Measurements from ENCODE around the gene EFNB3. TPM values are rescaled to one million over a fixed set of nuclear protein-coding genes. Genes with fewer than 3 reads are reported as not detected.

EFNB3 gene
- total RNA-seq, 6 experiments from 2014 or later: 0.26 to 1.1 (median 0.83) TPM

DNA sequence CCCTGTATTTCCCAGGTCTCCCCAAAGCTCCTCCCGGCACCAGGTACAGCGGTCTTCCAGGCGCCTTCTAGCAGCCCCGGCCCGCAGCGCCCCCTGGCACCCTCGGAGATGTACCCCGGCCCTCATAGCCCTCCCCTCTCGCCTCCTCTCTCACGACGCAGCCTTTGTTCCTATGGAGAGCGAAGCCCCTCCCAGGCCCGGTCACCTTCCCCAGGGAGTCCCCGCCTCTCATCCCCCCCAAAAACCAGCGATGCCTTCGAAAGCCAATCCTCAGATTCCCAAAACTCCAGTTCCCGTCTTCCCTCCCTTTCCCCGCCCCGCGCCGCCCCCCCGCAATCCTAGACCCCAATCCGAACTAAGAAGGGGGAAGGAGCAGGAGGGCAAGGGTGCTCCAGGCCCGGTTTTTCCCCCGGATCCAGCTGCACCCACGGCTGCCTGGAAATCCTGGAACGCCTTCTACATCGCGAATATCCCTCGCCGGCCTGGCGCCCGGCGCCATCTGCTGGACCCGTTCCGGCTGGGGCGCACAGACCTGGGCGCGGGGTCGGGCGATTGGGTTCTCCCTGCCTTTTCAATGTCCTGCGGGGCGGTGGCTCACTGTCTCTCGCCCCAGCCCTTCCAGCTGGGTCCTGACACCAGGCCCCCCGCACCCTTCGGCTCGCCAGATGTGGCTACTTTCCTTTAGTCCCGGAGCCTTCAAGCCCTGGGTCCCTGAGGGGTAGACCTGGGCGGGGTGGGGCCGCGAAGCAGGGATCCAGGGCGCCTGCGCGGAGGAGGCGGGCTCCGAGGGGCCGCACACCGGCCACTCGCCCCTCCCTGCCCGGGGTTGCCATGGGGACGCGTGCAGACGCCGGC lies 12.1 kb downstream of the EFNB3 start, which contains the start of gene DNAH2:
TSS of gene DNAH2 (plus strand) at position 844 of the 855 bp plus-strand sequence. CDS start 1,991 bp downstream, outside the sequence.
- intact Hi-C loops (cut with DNase I): no loop called here
- under 1% methylated on average over 40 of the region's 64 CpGs for WGBS (ENCODE audit: insufficient coverage, low coverage, low lambda C conversion rate, missing lambda C conversion rate)
- H3K4me1 ChIP-seq: peaks cover 0 to 3% (median 0%) of the 10 kb centered on the region in 4 donors
- no peak for TF ChIP-seq POLR2A (IDR thresholded peaks at IDR 0.05)
- TF ChIP-seq, protein P1, sequence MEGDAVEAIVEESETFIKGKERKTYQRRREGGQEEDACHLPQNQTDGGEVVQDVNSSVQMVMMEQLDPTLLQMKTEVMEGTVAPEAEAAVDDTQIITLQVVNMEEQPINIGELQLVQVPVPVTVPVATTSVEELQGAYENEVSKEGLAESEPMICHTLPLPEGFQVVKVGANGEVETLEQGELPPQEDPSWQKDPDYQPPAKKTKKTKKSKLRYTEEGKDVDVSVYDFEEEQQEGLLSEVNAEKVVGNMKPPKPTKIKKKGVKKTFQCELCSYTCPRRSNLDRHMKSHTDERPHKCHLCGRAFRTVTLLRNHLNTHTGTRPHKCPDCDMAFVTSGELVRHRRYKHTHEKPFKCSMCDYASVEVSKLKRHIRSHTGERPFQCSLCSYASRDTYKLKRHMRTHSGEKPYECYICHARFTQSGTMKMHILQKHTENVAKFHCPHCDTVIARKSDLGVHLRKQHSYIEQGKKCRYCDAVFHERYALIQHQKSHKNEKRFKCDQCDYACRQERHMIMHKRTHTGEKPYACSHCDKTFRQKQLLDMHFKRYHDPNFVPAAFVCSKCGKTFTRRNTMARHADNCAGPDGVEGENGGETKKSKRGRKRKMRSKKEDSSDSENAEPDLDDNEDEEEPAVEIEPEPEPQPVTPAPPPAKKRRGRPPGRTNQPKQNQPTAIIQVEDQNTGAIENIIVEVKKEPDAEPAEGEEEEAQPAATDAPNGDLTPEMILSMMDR (IDR thresholded peaks at IDR 0.05): peak; percentile 28 to 50 (median 36)
- peak within 1 kb of the TSS; percentile 37 to 49 (median 48) for H3K4me3 ChIP-seq
- H3K27me3 ChIP-seq: peaks cover 0 to 19% of the 10 kb centered on the region in 2 donors
- peak; percentile 76 to 92 (median 86) for ATAC-seq
- no peaks in the 10 kb centered on the region for H3K9me3 ChIP-seq
- H3K36me3 ChIP-seq: no peaks in the 10 kb centered on the region
- peak; percentile 64 to 67 (median 66) for DNase-seq
- H3K27ac ChIP-seq: no peak within 1 kb of the TSS

DNA sequence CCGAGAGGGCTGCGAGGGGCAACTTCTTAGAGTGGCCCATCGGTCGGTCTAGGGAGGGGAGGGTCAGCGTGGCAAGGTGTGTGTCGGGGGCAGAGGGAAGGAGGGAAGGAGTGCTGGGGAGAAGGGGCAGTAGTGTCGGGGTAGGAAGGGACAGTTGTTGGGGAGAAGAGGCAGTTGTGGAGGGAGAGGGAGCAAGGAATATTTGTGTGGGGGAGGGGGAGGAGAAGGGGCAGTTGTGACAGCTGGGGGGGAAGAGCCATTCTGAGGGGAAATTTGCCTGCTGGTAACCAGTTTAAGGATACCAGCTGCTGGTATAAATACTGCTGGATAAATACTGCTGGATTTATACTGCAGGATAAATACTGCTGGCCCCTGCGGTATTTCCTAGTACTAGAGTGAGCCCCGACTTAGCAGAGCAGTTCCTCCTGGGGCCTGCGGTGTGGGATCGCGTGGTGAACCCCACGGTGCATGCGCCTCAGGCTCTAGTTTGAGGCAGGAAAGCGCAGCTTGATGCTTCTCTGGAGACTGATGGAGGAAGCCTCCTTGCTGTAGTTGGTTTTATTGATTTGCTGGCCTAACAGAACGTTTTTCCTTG lies 12.9 kb downstream of the EFNB3 start:
- Histone ChIP-seq H3K27ac (no peak overlapping the region), H3K36me3 (no peaks in the 10 kb centered on the region), H3K4me1 (peaks cover 0 to 3% (median 0%) of the 10 kb centered on the region in 4 donors), H3K9me3 (no peaks in the 10 kb centered on the region), H3K27me3 (peaks cover 0 to 19% of the 10 kb centered on the region in 2 donors), H3K4me3 (peak overlapping the region; percentile 37 to 49 (median 48))
- TF ChIP-seq POLR2A (IDR thresholded peaks at IDR 0.05): no peak
- TF ChIP-seq, protein P1 (IDR thresholded peaks at IDR 0.05): no peak
- intact Hi-C loops (cut with DNase I): no loop called here
- ATAC-seq (peak in 1 of 4 donors; percentile 9), DNase-seq (no peak)
- 1% methylated on average over 8 of the region's 16 CpGs for WGBS (ENCODE audit: insufficient coverage, low coverage, low lambda C conversion rate, missing lambda C conversion rate)

DNA sequence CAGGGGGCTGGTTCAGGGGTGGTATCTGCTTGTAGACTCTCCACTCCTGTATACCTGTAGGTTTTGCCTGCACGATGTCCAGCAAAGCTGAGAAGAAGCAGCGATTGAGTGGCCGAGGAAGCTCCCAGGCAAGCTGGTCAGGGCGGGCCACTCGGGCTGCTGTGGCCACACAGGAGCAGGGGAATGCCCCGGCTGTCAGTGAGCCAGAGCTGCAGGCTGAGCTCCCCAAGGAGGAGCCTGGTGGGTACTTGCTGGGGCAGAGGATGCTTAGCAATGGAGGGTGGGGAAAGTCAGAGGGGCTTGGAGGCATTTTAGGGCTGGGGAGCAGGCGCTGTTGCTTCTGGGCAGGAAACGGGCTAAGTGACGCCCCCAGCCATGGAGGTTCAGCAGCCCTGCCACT lies 14.7 kb downstream of the EFNB3 start:
- Histone ChIP-seq H3K36me3 (no peaks in the 10 kb centered on the region), H3K27me3 (peaks cover 0 to 19% of the 10 kb centered on the region in 2 donors), H3K4me1 (peaks cover 0 to 3% (median 0%) of the 10 kb centered on the region in 4 donors), H3K4me3 (no peak overlapping the region), H3K9me3 (no peaks in the 10 kb centered on the region), H3K27ac (no peak overlapping the region)
- intact Hi-C loops (cut with DNase I): no loop called here
- WGBS (ENCODE audit: insufficient coverage, low coverage, low lambda C conversion rate, missing lambda C conversion rate): 55% methylated on average over 8 of the region's 9 CpGs
- ATAC-seq (no peak), DNase-seq (no peak)
- TF ChIP-seq POLR2A (IDR thresholded peaks at IDR 0.05): no peak
- TF ChIP-seq, protein P1 (IDR thresholded peaks at IDR 0.05): no peak

DNA sequence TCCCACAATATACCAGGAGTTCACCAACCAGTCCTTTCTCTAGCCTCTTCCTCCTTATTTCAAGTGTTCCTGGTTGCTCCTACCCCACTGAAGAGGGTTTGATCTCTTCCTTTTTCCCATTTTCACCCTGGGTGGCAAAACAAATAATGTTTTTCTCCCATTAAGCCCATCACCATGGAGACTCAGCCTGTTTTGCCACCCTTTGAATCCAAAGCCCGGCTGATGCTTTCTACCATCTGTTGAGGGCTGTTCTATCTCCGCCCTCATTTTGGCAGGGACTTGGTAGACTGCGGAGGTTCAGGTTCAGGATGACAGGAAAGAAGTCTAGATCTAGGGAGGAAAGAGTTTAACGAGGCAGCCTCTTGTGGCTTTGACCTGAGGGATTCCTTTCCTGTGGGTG lies 15.1 kb downstream of the EFNB3 start:
- ATAC-seq (no peak), DNase-seq (no peak)
- 34% methylated on average over 4 of the region's 4 CpGs for WGBS (ENCODE audit: insufficient coverage, low coverage, low lambda C conversion rate, missing lambda C conversion rate)
- Histone ChIP-seq H3K27me3 (peaks cover 0 to 17% of the 10 kb centered on the region in 2 donors), H3K27ac (no peak overlapping the region), H3K4me1 (peaks cover 0 to 3% (median 0%) of the 10 kb centered on the region in 4 donors), H3K4me3 (no peak overlapping the region), H3K9me3 (no peaks in the 10 kb centered on the region), H3K36me3 (no peaks in the 10 kb centered on the region)
- TF ChIP-seq POLR2A (IDR thresholded peaks at IDR 0.05): no peak
- TF ChIP-seq, protein P1 (IDR thresholded peaks at IDR 0.05): no peak
- intact Hi-C loops (cut with DNase I): no loop called here
